Mucosa of gallbladder (tissue), 1 donor: ENCODE measurements around the gene FIBCD1. TPM values are rescaled to one million over a fixed set of nuclear protein-coding genes. Genes with fewer than 3 reads are reported as not detected.

Source experiments
- DNase-seq: peaks from one replicate; pipeline ENCODE4 v3.0.0-alpha.2; 2020; ENCODE audit warnings: low spot score
- total RNA-seq: library from RNA; stranded (reverse); gene quantifications from one replicate; pipeline ENCODE4 v1.2.1, GENCODE V29; 2021
- donor health status: DM: no; HTN: no; CAD: no.

The FIBCD1 gene
- total RNA-seq, 1 donor from 2014 or later = 6.0 TPM

GRCh38 chr9:130908146-130908877 lies 30.7 kb downstream of the FIBCD1 start:
- DNase-seq = no peak

- no peak for DNase-seq
Observed at GRCh38 chr9:130906735-130907416, 32.2 kb downstream of the FIBCD1 start.

GRCh38 chr9:130905902-130906734 lies 32.9 kb downstream of the FIBCD1 start:
- DNase-seq = no peak

- DNase-seq = no peak
Observed at GRCh38 chr9:130905125-130905901, 33.7 kb downstream of the FIBCD1 start.

DNA sequence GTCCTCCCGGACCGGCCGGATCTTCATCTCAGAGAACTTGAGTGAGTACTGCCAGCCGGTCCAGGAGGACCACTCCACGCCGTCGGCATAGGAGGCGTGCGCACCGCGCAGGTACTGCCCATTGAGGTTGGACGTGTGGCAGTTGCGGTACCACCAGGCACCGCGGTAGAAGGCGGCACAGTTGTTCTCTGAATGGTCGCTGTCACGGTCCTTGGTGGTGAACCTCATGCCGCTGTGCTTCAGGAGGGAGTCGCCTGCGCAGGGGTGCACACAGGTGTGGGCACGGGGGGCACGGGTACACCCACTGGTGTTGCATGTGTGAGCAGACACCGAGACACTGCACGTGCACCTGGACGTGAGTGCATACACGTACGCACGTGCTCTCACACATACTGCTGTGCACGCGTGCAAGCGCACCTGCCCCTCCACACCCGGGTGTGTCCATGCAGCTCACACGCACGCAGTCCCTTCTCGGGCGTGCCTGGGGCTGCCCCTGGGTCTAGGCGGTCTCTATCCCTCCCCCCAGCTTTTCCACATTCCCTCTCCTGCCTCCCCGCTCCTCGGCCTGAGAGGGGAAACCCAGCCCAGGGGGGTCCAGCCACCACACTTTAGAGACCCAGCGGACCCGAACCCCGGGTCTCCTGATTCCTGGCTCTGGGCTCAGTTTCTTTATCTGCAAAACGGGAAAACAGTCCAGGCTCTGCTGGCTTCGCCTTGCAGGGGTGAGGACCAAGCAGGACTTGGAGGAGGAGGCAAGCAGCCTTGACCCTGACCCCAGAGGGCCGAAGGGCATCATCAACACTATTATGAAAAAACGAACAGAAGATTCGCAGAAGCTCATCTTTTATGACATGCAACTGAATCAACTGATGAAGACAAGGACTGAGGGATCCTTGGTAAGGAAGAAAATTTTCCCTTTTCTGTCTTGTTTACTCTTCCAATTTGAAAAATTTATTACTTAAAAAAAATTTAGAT lies 34.7 kb downstream of the FIBCD1 start:
- DNase-seq = no peak

DNA sequence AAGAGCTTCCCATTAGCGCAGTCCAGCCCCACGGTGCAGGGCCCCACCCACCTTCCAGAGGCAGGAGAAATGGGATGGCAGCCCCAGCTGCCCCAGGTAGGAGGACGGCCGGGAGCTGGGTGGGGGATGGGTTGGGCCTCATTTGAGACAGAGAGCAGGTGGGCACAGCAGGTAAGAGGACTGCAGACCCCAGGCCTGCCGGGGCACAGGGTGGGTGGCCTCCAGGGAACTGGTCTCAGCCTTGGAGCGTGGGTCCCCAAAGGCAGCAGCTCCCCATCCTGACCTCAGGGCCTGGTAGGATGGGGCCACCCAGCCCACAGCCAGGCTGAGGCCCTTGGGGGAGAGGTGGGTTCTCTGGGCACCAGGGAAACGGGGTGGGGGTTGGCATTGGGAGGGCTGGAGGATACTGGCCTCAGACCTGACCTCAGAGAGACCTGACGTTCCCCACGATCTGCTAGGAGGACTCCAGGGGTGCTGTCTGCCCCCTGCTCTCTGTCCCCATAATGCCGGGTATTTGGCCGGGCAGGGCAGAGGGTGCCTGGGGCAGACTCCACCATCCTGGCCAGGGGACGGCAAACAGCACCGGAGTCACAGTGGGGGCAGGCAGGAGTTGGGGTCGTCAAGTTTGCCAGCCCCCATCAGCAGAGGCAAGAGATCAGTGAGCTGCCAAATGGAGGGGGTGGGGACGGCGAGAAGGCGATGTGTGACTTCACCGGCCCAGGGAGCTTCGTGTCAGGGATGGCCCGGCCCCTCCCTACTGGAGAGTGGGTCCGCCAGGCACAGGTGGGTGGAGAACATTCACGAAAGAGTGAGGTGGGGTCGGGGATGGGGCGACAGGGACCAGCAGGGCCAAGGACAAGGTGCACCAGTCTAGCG lies 35.6 kb downstream of the FIBCD1 start:
- no peak for DNase-seq

- no peak for DNase-seq
Observed at GRCh38 chr9:130902204-130903185, 36.6 kb downstream of the FIBCD1 start.

DNA sequence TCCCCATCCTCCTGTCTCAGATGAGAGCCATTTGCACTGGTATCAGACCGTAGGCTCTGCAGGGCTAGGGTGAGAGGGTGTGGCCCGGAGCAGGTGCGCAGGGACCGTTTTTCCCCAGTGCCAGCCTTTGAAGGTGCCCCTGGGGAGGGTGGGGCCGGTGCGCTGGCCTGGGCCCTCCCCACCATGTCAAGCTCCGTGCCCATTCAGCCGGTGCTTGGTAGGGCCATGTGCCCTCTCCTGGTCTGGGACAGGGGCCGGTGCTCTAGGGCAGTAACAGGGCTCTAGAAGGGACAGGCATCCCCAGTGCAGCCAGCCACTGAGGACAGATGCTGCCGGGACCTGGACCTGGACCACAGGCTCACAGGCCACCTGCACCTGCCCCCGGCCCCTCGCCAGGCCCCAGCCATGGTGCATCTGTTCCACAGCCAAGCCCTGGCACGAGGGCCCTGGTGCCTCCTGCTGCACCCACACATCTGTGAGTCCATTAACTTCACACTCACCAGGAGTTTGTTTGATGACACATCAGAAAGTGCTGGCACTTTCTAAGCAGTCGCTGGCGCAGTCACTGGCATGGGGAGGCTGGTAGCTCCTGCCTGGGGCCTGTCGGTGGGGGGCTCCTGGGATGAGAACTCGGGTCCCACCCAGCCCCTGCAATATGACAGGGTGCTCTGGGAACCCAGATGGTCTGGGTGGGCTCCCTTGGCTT lies 37.4 kb downstream of the FIBCD1 start:
- DNase-seq = no peak

GRCh38 chr9:130900701-130901497 lies 38.1 kb downstream of the FIBCD1 start:
- no peak for DNase-seq

DNA sequence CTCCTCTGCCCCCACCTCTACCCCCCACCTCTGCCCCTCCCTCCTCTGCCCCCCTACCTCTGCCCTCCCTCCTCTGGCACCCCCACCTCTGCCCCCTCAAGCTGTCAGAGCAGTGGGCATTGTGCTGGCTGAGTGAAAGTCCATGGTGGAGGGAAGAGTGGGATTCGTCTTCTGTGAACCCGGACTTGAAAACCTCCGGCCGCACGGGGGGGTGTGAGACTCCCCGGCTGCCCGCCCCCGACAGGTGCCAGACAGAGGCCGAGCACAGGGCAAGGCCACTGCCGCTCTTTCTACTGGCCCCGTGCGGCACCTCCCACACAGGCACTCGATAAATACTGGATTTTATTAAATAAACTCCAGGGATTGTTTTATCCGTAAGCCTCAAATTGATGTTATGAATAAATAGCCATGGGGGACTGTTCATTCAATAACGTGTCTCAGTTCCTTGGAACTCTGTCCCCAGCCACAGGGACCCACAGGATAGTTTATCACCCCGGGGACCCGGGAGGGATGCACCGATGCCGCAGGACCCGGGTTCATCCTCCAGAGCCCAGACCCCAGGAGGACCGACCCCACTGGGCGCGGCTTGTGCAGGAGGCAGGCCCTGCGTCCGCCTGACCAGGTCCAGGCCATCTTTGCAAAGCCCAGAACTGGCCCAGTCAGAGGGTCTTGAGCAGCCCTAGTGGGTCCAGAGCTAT lies 39.8 kb downstream of the FIBCD1 start:
- no peak for DNase-seq

GRCh38 chr9:130898552-130898852 lies 40.5 kb downstream of the FIBCD1 start:
- no peak for DNase-seq

DNA sequence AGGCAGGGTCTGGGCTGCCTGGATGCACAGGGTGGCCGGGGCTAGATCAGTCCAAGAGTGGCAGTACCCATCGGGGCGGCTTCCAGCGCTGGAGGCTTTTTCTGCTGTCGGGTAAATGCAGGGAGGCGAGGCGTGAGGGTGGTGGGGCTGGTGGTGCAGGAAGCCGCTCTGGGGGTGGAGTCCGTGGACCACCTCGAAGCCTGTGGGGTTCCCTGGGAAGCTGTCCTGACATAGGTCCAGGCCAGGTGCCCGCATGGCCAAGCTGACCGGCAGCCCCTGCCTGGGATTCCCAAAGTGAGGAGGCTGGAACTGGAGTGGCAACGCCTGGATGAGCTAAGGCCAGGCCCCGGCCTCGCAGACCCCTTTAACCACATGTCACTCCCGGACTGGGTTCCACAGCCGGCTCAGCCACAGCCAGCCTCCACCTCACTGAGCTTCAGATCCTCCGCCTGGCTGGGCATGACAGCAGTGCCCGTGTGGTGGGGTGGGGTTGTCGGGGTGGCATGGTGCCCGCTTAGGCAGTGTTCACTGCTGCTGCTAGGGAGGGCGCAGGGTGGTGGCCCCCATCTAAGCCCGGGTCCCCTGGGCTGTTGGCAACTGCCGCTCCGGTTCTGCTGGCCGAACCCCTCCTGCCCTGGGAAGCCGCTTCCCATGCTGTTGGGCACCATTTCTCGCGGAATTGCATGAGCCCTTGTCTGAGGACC lies 41.0 kb downstream of the FIBCD1 start:
- DNase-seq = no peak

- no peak for DNase-seq
Observed at GRCh38 chr9:130897105-130897751, 41.8 kb downstream of the FIBCD1 start.

DNA sequence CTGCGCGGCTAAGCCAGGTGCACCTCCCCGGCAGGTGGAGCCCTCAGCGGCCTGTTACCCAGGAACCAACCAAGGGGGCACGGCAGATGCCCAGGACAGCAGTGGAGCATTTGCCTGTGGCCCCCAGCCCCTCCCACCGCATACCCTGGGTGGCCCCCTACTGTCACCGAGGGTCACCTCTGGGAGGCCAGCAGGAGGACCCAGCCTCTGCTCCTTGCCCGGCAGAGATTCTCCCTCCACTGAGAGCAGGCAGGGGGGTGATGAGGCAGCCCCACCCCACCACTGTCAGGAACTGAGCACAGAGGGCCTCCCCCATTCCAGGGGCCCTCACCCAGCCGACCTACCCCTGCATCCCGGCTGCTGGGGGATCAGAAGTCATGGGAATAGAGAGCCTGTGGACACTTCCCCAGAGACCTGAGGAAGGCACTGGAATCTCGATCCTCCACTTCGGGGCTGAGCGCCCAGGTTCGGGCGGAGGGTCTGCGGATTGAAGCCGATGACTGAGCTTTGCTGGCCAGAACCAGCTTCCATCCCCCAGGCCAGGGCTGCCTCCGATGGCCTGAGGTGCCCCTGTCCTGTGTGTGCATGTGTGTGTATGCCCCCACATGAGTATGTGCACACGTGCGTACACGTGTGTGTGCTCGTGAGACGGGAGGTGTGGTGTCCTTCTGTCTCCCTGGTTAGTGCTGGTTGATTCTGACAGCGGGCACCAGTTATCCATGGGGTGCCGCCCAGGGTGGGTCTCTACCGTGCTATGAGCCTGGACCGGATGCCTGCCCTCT lies 42.6 kb downstream of the FIBCD1 start, which contains the start of gene QRFP:
Gene QRFP (minus strand): TSS at position 580 of the 782 bp plus-strand sequence. CDS start 2,974 bp downstream, outside the sequence.
- DNase-seq = no peak
